IMR-90 (cell line): Measurements from ENCODE around the gene MSS51. TPM values are rescaled to one million over a fixed set of nuclear protein-coding genes. Genes with fewer than 3 reads are reported as not detected.

ENCODE experiments used
- ATAC-seq: fragments of 200-7000 bp; cut with Tn5 transposase; 2 replicates; pipeline ENCODE4 v1.9.1; 2020; ENCODE audit warnings: low read depth, mild to moderate bottlenecking, moderate library complexity
- BruUV-seq: library from RNA; stranded (reverse); fragments of 400-500 nt; replicated peaks from 2 replicates; lab custom pipeline; 2021; lab: Mats Ljungman, UMichigan
- CTCF ChIA-PET: fragments of 300-600 bp; formaldehyde crosslinking; extraction: SDS; loops from one replicate; lab custom pipeline; 2021; ENCODE audit warnings: antibody characterized with exemption; lab: Yijun Ruan, JAX
- POLR2A ChIA-PET: fragments of 300-600 bp; sonication (Branson Sonifier 250); formaldehyde crosslinking; loops from one replicate; lab custom pipeline; 2022; ENCODE audit warnings: antibody characterized with exemption; ENCODE audit not compliant: unreplicated experiment; lab: Charles Lee
- DNase-seq: peaks from one replicate; pipeline ENCODE4 v3.0.0; 2013
- H2AFZ ChIP-seq: replicated peaks from 2 replicates; pipeline ENCODE3; 2013; ENCODE audit warnings: low read length, mild to moderate bottlenecking; ENCODE audit not compliant: poor library complexity
- H2AK5ac ChIP-seq: 2 replicates; pipeline ENCODE4 v1.6.1; 2013; ENCODE audit warnings: low read depth, low read length, inconsistent platforms
- H2AK9ac ChIP-seq: replicated peaks from 2 replicates; pipeline ENCODE3; 2013; ENCODE audit warnings: mild to moderate bottlenecking, low read depth, low read length, moderate library complexity; ENCODE audit not compliant: poor library complexity
- H2BK120ac ChIP-seq: 2 replicates; pipeline ENCODE4 v1.6.1; 2013; ENCODE audit warnings: low read depth, low read length, inconsistent platforms
- H2BK15ac ChIP-seq: 3 replicates; pipeline ENCODE4 v1.6.1; 2013; ENCODE audit warnings: low read depth, low read length, inconsistent platforms
- H2BK20ac ChIP-seq: 2 replicates; pipeline ENCODE4 v1.6.1; 2013; ENCODE audit warnings: low read depth, mild to moderate bottlenecking, inconsistent platforms, low read length, moderate library complexity
- H2BK5ac ChIP-seq: 2 replicates; pipeline ENCODE4 v1.6.1; 2013; ENCODE audit warnings: mild to moderate bottlenecking, low read depth, low read length, inconsistent platforms; ENCODE audit not compliant: poor library complexity, severe bottlenecking
- H3K14ac ChIP-seq: replicated peaks from 2 replicates; pipeline ENCODE4 v1.6.1; 2013; ENCODE audit warnings: low read depth, low read length, inconsistent platforms
- H3K18ac ChIP-seq: 2 replicates; pipeline ENCODE4 v1.6.1; 2013; ENCODE audit warnings: low read depth, low read length, control low read depth
- H3K23ac ChIP-seq: 2 replicates; pipeline ENCODE4 v1.6.1; 2013; ENCODE audit warnings: low read depth, low read length, inconsistent platforms
- H3K27ac ChIP-seq: 2 replicates; pipeline ENCODE4 v1.5.1; 2013; ENCODE audit warnings: mild to moderate bottlenecking, control low read depth, low read length; ENCODE audit not compliant: insufficient read depth
- H3K27me3 ChIP-seq: 2 replicates; pipeline ENCODE4 v1.6.1; 2013; ENCODE audit warnings: low read length; ENCODE audit not compliant: control insufficient read depth, insufficient read depth
- H3K36me3 ChIP-seq: 2 replicates; pipeline ENCODE4 v1.6.1; 2013; ENCODE audit warnings: low read length, mixed read lengths; ENCODE audit not compliant: control insufficient read depth, insufficient read depth
- H3K4ac ChIP-seq: 2 replicates; pipeline ENCODE4 v1.6.1; 2013; ENCODE audit warnings: low read depth, low read length, inconsistent platforms
- H3K4me1 ChIP-seq: 2 replicates; pipeline ENCODE4 v1.6.1; 2013; ENCODE audit warnings: low read length, mixed read lengths; ENCODE audit not compliant: control insufficient read depth, insufficient read depth
- H3K4me2 ChIP-seq: 2 replicates; pipeline ENCODE4 v1.6.1; 2013; ENCODE audit warnings: low read depth, mild to moderate bottlenecking, control low read depth, low read length, moderate library complexity
- H3K4me3 ChIP-seq: 2 replicates; pipeline ENCODE4 v1.5.1; 2013; ENCODE audit warnings: low read depth, mild to moderate bottlenecking, control low read depth, low read length, moderate library complexity; ENCODE audit not compliant: insufficient read depth
- H3K56ac ChIP-seq: 2 replicates; pipeline ENCODE4 v1.6.1; 2013; ENCODE audit warnings: low read length, inconsistent platforms; ENCODE audit not compliant: insufficient read depth; ENCODE audit errors: extremely low read depth
- H3K79me1 ChIP-seq, 2 experiments: 2 replicates each; pipeline ENCODE4 v1.6.1; 2013; ENCODE audit warnings: low read length in 2 of 2, inconsistent platforms in 1 of 2, low read depth in 1 of 2
- H3K9ac ChIP-seq: 2 replicates; pipeline ENCODE4 v1.6.1; 2013; ENCODE audit warnings: low read depth, low read length, control low read depth
- H3K9me1 ChIP-seq: 2 replicates; pipeline ENCODE4 v1.6.1; 2013; ENCODE audit warnings: low read length, inconsistent platforms; ENCODE audit not compliant: insufficient read depth
- H3K9me3 ChIP-seq: 2 replicates; pipeline ENCODE4 v1.6.1; 2013; ENCODE audit warnings: low read length; ENCODE audit not compliant: control insufficient read depth, insufficient read depth
- H4K20me1 ChIP-seq: 2 replicates; pipeline ENCODE4 v1.6.1; 2013; ENCODE audit warnings: low read length, inconsistent platforms; ENCODE audit not compliant: insufficient read depth
- H4K5ac ChIP-seq: 2 replicates; pipeline ENCODE4 v1.6.1; 2013; ENCODE audit warnings: mild to moderate bottlenecking, low read depth, low read length, control low read depth
- H4K8ac ChIP-seq, 2 experiments: 2 replicates each; pipeline ENCODE4 v1.6.1; 2013; ENCODE audit warnings: low read depth in 2 of 2, low read length in 2 of 2, control low read depth in 1 of 2, inconsistent platforms in 1 of 2
- H4K91ac ChIP-seq: 2 replicates; pipeline ENCODE4 v1.6.1; 2013; ENCODE audit warnings: low read depth, low read length, inconsistent platforms; ENCODE audit not compliant: insufficient read depth
- BHLHE40 ChIP-seq: fragments of 150-350 bp; IDR thresholded peaks from 2 replicates; pipeline ENCODE4 v1.6.1; 2016; ENCODE audit warnings: mild to moderate bottlenecking, low read depth, low read length
- CEBPB ChIP-seq: IDR thresholded peaks from 2 replicates; pipeline ENCODE4 v1.6.1; 2012; ENCODE audit warnings: low read depth, low read length, improper control_type of control experiment
- CHD1 ChIP-seq: IDR thresholded peaks from 2 replicates; pipeline ENCODE4 v1.6.1; 2012; ENCODE audit warnings: low read depth, low read length, improper control_type of control experiment
- FOS ChIP-seq: fragments of 150-350 bp; IDR thresholded peaks from 2 replicates; pipeline ENCODE4 v1.6.1; 2016; ENCODE audit warnings: low read depth, low read length
- MAFK ChIP-seq: IDR thresholded peaks from 2 replicates; pipeline ENCODE4 v1.6.1; 2012; ENCODE audit warnings: low read depth, low read length, improper control_type of control experiment
- MAZ ChIP-seq: IDR thresholded peaks from 2 replicates; pipeline ENCODE4 v1.6.1; 2012; ENCODE audit warnings: low read depth, mild to moderate bottlenecking, low read length, improper control_type of control experiment, moderate library complexity, borderline replicate concordance
- MXI1 ChIP-seq: IDR thresholded peaks from 2 replicates; pipeline ENCODE4 v1.6.1; 2012; ENCODE audit warnings: low read depth, mild to moderate bottlenecking, low read length, moderate library complexity, borderline replicate concordance
- NFE2L2 ChIP-seq: fragments of 150-350 bp; IDR thresholded peaks from 2 replicates; pipeline ENCODE4 v1.6.1; 2016; ENCODE audit warnings: low read depth, mild to moderate bottlenecking, low read length
- POLR2A ChIP-seq: IDR thresholded peaks from 2 replicates; pipeline ENCODE4 v1.6.1; 2012; ENCODE audit warnings: mild to moderate bottlenecking, low read depth, low read length
- RAD21 ChIP-seq: IDR thresholded peaks from 2 replicates; pipeline ENCODE4 v1.6.1; 2012; ENCODE audit warnings: low read length, improper control_type of control experiment
- RCOR1 ChIP-seq: IDR thresholded peaks from 2 replicates; pipeline ENCODE4 v1.6.1; 2012; ENCODE audit warnings: mild to moderate bottlenecking, low read length, improper control_type of control experiment; ENCODE audit not compliant: insufficient replicate concordance
- RFX5 ChIP-seq: IDR thresholded peaks from 2 replicates; pipeline ENCODE4 v1.8.0; 2012; ENCODE audit warnings: low read depth, mild to moderate bottlenecking, low read length, moderate library complexity
- SMC3 ChIP-seq: fragments of 150-350 bp; IDR thresholded peaks from 2 replicates; pipeline ENCODE4 v1.6.1; 2016; ENCODE audit warnings: low read depth, mild to moderate bottlenecking, antibody characterized with exemption, low read length, moderate library complexity
- WGBS, 2 experiments: methylation state at CpG; one replicate each; pipeline versions ENCODE4 v1.1.5 to v1.1.7; 2013; ENCODE audit warnings: missing lambda C conversion rate in 2 of 2; ENCODE audit not compliant: insufficient read length in 1 of 2; ENCODE audit errors: extremely low coverage in 2 of 2; 5-methylcytosine and 5-hydroxymethylcytosine counted together
- dilution Hi-C: fragments of 300-500 bp; cut with HindIII; formaldehyde crosslinking; loops from one replicate; pipeline ENCODE4 v1.14.3; 2018; ENCODE audit warnings: low sequenced_read_pairs; ENCODE audit not compliant: unreplicated experiment
- in situ Hi-C: fragments of 300-500 bp; cut with MboI; formaldehyde crosslinking; loops from 3 replicates; pipeline ENCODE4 v1.14.3; 2019; ENCODE audit warnings: low sequenced_read_pairs, inconsistent platforms, mixed read lengths
- intact Hi-C: fragments of 100-400 bp; cut with micrococcal nuclease; formaldehyde crosslinking; loops from 2 replicates; pipeline ENCODE4 v1.10.0; 2022
- polyA plus RNA-seq, 3 experiments: library from polyadenylated mRNA; depleted of rRNA; stranded (reverse); fragments of >200 nt; gene quantifications; 2 replicates each; pipeline ENCODE4 v1.2.3, GENCODE V29; 2012; ENCODE audit warnings: low replicate concordance in 1 of 3
- total RNA-seq: library from RNA; depleted of rRNA; stranded (reverse); fragments of >200 nt; gene quantifications from 2 replicates; pipeline ENCODE4 v1.2.3, GENCODE V29; 2012
- TF ChIP-seq, protein P1 (sequence below): fragments of 150-350 bp; IDR thresholded peaks from 2 replicates; pipeline ENCODE4 v1.6.1; 2017; ENCODE audit warnings: mild to moderate bottlenecking, antibody characterized with exemption, low read length, low read depth
- TF ChIP-seq, protein P2 (sequence below): conservative IDR thresholded peaks from 2 replicates; pipeline ENCODE4 v1.5.1; 2012; ENCODE audit warnings: mild to moderate bottlenecking, low read depth, low read length, improper control_type of control experiment
- TF ChIP-seq, protein P3 (sequence below): fragments of 150-350 bp; IDR thresholded peaks from 2 replicates; pipeline ENCODE4 v1.6.1; 2016; ENCODE audit warnings: low read depth, mild to moderate bottlenecking, low read length, moderate library complexity, borderline replicate concordance

Gene MSS51
- total and polyA plus RNA-seq, 2 of the 4 experiments (the other 2 are of a cell fraction), result 1.1 to 1.8 TPM

DNA sequence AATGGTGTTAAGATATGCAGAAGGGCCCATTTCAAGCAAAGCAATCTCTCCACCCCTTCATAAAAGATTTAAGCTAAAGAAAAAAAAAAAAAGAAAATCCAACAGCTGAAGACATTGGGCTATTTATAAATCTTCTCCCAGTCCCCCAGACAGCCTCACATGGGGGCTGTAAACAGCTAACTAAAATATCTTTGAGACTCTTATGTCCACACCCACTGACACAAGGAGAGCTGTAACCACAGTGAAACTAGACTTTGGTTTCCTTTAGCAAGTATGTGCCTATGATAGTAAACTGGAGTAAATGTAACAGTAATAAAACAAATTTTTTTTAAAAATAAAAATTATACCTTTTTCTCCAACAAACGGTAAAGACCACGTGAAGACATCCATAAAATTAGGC, 33.8 kb upstream of the MSS51 start:
- H3K14ac ChIP-seq, result no peak overlapping the region
- no peaks in the 10 kb centered on the region; a peak in 2 of 4 replicates for H3K79me1 ChIP-seq
- TF ChIP-seq, protein P1, sequence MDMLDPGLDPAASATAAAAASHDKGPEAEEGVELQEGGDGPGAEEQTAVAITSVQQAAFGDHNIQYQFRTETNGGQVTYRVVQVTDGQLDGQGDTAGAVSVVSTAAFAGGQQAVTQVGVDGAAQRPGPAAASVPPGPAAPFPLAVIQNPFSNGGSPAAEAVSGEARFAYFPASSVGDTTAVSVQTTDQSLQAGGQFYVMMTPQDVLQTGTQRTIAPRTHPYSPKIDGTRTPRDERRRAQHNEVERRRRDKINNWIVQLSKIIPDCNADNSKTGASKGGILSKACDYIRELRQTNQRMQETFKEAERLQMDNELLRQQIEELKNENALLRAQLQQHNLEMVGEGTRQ, result no peak
- TF ChIP-seq MAFK, result no peak
- TF ChIP-seq CHD1, result no peak
- no peak for TF ChIP-seq BHLHE40
- no peak for TF ChIP-seq CEBPB
- no peak for TF ChIP-seq RFX5
- no peak for TF ChIP-seq MXI1
- TF ChIP-seq MAZ, result no peak
- TF ChIP-seq RCOR1, result no peak
- TF ChIP-seq SMC3, result no peak
- TF ChIP-seq RAD21, result no peak
- no peak for TF ChIP-seq FOS
- TF ChIP-seq, protein P2, sequence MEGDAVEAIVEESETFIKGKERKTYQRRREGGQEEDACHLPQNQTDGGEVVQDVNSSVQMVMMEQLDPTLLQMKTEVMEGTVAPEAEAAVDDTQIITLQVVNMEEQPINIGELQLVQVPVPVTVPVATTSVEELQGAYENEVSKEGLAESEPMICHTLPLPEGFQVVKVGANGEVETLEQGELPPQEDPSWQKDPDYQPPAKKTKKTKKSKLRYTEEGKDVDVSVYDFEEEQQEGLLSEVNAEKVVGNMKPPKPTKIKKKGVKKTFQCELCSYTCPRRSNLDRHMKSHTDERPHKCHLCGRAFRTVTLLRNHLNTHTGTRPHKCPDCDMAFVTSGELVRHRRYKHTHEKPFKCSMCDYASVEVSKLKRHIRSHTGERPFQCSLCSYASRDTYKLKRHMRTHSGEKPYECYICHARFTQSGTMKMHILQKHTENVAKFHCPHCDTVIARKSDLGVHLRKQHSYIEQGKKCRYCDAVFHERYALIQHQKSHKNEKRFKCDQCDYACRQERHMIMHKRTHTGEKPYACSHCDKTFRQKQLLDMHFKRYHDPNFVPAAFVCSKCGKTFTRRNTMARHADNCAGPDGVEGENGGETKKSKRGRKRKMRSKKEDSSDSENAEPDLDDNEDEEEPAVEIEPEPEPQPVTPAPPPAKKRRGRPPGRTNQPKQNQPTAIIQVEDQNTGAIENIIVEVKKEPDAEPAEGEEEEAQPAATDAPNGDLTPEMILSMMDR, result no peak
- TF ChIP-seq POLR2A, result no peak
- TF ChIP-seq, protein P3, sequence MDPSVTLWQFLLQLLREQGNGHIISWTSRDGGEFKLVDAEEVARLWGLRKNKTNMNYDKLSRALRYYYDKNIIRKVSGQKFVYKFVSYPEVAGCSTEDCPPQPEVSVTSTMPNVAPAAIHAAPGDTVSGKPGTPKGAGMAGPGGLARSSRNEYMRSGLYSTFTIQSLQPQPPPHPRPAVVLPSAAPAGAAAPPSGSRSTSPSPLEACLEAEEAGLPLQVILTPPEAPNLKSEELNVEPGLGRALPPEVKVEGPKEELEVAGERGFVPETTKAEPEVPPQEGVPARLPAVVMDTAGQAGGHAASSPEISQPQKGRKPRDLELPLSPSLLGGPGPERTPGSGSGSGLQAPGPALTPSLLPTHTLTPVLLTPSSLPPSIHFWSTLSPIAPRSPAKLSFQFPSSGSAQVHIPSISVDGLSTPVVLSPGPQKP, result no peak
- TF ChIP-seq NFE2L2, result no peak
- no peak overlapping the region for H2AK9ac ChIP-seq
- H4K20me1 ChIP-seq, result no peaks in the 10 kb centered on the region
- no peak overlapping the region for H4K91ac ChIP-seq
- H3K56ac ChIP-seq, result no peak overlapping the region
- H3K4me1 ChIP-seq, result no peaks in the 10 kb centered on the region
- no peak overlapping the region for H2AK5ac ChIP-seq
- CTCF ChIA-PET, result no interaction called here
- no peak overlapping the region for H3K27ac ChIP-seq
- no peak overlapping the region for H2BK20ac ChIP-seq
- no peak overlapping the region for H3K4me3 ChIP-seq
- in situ Hi-C loops (no loop called here), intact Hi-C loops (no loop called here), dilution Hi-C loops (no loop called here)
- H2BK120ac ChIP-seq, result no peak overlapping the region
- H3K18ac ChIP-seq, result no peak overlapping the region
- no peak overlapping the region for H3K9ac ChIP-seq
- H3K27me3 ChIP-seq, result no peaks in the 10 kb centered on the region
- no peaks in the 10 kb centered on the region for H3K9me3 ChIP-seq
- H4K5ac ChIP-seq, result no peak overlapping the region
- POLR2A ChIA-PET, result no interaction called here
- no peak overlapping the region for H3K4ac ChIP-seq
- H3K36me3 ChIP-seq, result peaks cover 16% of the 10 kb centered on the region
- no peak overlapping the region for H2AFZ ChIP-seq
- WGBS, 2 experiments, result no CpG with 5 or more reads among the region's 2 CpGs
- no peak for ATAC-seq
- BruUV-seq, result no TSS peak
- no peak overlapping the region for H3K23ac ChIP-seq
- H4K8ac ChIP-seq, result no peak overlapping the region
- DNase-seq, result no peak
- H2BK15ac ChIP-seq, result no peak overlapping the region
- H3K4me2 ChIP-seq, result no peak overlapping the region
- no peak overlapping the region for H2BK5ac ChIP-seq
- H3K9me1 ChIP-seq, result no peaks in the 10 kb centered on the region
